NCI-H2029 (cell line): ENCODE results near the gene SMC3.
"Not testable (repeated sequence)": the region's sequence is repeated elsewhere in the genome, so short reads cannot be mapped to it uniquely, and the experiment has no call there.

ENCODE experiments used
- DNase-seq: peaks from one replicate; lab custom pipeline; 2025; lab: John Stamatoyannopoulos, UW

SMC3 gene

GRCh38 chr10:110584006-110584405 lies 16.5 kb downstream of the SMC3 start:
- no peak for DNase-seq

- no peak for DNase-seq
Observed at GRCh38 chr10:110591760-110592159, 24.3 kb downstream of the SMC3 start.

- no peak for DNase-seq
Observed at GRCh38 chr10:110597476-110597875, 30.0 kb downstream of the SMC3 start.

- no peak for DNase-seq
Observed at GRCh38 chr10:110600487-110601101, 33.1 kb downstream of the SMC3 start.

- DNase-seq: no peak
Observed at GRCh38 chr10:110601581-110601980, 34.1 kb downstream of the SMC3 start.

GRCh38 chr10:110608087-110608486 lies 40.6 kb downstream of the SMC3 start:
- no peak for DNase-seq

- DNase-seq: no peak
Observed at GRCh38 chr10:110609605-110610004, 42.1 kb downstream of the SMC3 start.

- no peak for DNase-seq
Observed at GRCh38 chr10:110610308-110610774, 42.8 kb downstream of the SMC3 start.

- not testable (repeated sequence) for DNase-seq
Observed at GRCh38 chr10:110610781-110611180, 43.3 kb downstream of the SMC3 start.

- no peak for DNase-seq
Observed at GRCh38 chr10:110612087-110612486, 44.6 kb downstream of the SMC3 start.

- no peak for DNase-seq
Observed at GRCh38 chr10:110612629-110613028, 45.1 kb downstream of the SMC3 start.

GRCh38 chr10:110613341-110613995 lies 46.0 kb downstream of the SMC3 start:
- no peak for DNase-seq

- DNase-seq: no peak
Observed at GRCh38 chr10:110613996-110614495, 46.6 kb downstream of the SMC3 start.

- no peak for DNase-seq
Observed at GRCh38 chr10:110615057-110615747, 47.7 kb downstream of the SMC3 start.

GRCh38 chr10:110616493-110617033 lies 49.1 kb downstream of the SMC3 start:
- DNase-seq: no peak

GRCh38 chr10:110617425-110618229 lies 50.1 kb downstream of the SMC3 start:
- DNase-seq: no peak

- no peak for DNase-seq
Observed at GRCh38 chr10:110618230-110618610, 50.7 kb downstream of the SMC3 start.

GRCh38 chr10:110619514-110620397 lies 52.3 kb downstream of the SMC3 start:
- no peak for DNase-seq

- DNase-seq: no peak
Observed at GRCh38 chr10:110620398-110620719, 52.9 kb downstream of the SMC3 start.

GRCh38 chr10:110623316-110623715 lies 55.8 kb downstream of the SMC3 start:
- DNase-seq: not testable (repeated sequence)

- DNase-seq: no peak
Observed at GRCh38 chr10:110625356-110625894, 57.9 kb downstream of the SMC3 start.
